Testis (tissue), 3 donors: ENCODE data around the gene CDKN2AIP. TPM values are rescaled to one million over a fixed set of nuclear protein-coding genes. Genes with fewer than 3 reads are reported as not detected.
"Not testable (repeated sequence)": the region's sequence is repeated elsewhere in the genome, so short reads cannot be mapped to it uniquely, and the experiment has no call there.

Experiments
- DNase-seq: peaks from one replicate; pipeline ENCODE4 v3.0.0-alpha.2; 2019
- H3K27ac ChIP-seq, 2 donors: fragments of 200-600 bp; sonication (generic); one replicate each; pipeline ENCODE4 v1.5.1; 2019
- H3K27me3 ChIP-seq: fragments of 200-600 bp; sonication (generic); one replicate; pipeline ENCODE4 v1.5.1; 2019
- H3K36me3 ChIP-seq: fragments of 200-600 bp; sonication (generic); one replicate; pipeline ENCODE4 v1.5.1; 2017; ENCODE audit warnings: low read depth; ENCODE audit errors: missing control alignments
- H3K4me1 ChIP-seq: fragments of 200-600 bp; sonication (generic); one replicate; pipeline ENCODE4 v1.5.1; 2019
- H3K4me3 ChIP-seq, 2 donors: fragments of 200-600 bp; sonication (generic); one replicate each; pipeline ENCODE4 v1.5.1; 2017 to 2019
- H3K9me3 ChIP-seq: fragments of 200-600 bp; sonication (generic); one replicate; pipeline ENCODE4 v1.5.1; 2017
- POLR2A ChIP-seq: fragments of 450-650 bp; IDR thresholded peaks from one replicate; pipeline ENCODE4 v1.6.1; 2017; ENCODE audit warnings: antibody characterized with exemption, mild to moderate bottlenecking, moderate library complexity
- WGBS, 2 donors: methylation state at CpG; one replicate each; pipeline ENCODE4 v1.1.5; 2018; 5-methylcytosine and 5-hydroxymethylcytosine counted together
- intact Hi-C: fragments of 100-400 bp; cut with DNase I; formaldehyde crosslinking; loops from one replicate; pipeline ENCODE4 v1.15.1; 2023; ENCODE audit warnings: low total_unique reads
- polyA plus RNA-seq: library from polyadenylated mRNA; stranded (reverse); fragments of 350-450 nt; fragmentation: Illumina TruSeq; extraction: RNeasy Lipid Tissue Mini Kit (QIAGEN cat#74804); gene quantifications from one replicate; pipeline ENCODE4 v1.2.3, GENCODE V29; 2014; ENCODE audit warnings: low read depth, low replicate concordance; ENCODE audit not compliant: insufficient read depth
- total RNA-seq, 2 donors: library from RNA; depleted of rRNA; stranded (reverse); fragments of >200 nt; gene quantifications; one replicate each; pipeline ENCODE4 v1.2.3, GENCODE V29; 2016
- TF ChIP-seq, protein P1 (sequence below), 3 experiments: fragments of 450-650 bp in 2 of 3; fragments of 200-600 bp in 1 of 3; sonication (generic) in 1 of 3; IDR thresholded peaks; one replicate each; pipeline ENCODE4 v1.5.1; 2016 to 2019; ENCODE audit warnings: antibody characterized with exemption in 3 of 3, mild to moderate bottlenecking in 2 of 3, moderate library complexity in 1 of 3

CDKN2AIP gene
- total and polyA plus RNA-seq, 3 donors from 2014 or later, result 32.7 to 38.7 (median 37.4) TPM

DNA sequence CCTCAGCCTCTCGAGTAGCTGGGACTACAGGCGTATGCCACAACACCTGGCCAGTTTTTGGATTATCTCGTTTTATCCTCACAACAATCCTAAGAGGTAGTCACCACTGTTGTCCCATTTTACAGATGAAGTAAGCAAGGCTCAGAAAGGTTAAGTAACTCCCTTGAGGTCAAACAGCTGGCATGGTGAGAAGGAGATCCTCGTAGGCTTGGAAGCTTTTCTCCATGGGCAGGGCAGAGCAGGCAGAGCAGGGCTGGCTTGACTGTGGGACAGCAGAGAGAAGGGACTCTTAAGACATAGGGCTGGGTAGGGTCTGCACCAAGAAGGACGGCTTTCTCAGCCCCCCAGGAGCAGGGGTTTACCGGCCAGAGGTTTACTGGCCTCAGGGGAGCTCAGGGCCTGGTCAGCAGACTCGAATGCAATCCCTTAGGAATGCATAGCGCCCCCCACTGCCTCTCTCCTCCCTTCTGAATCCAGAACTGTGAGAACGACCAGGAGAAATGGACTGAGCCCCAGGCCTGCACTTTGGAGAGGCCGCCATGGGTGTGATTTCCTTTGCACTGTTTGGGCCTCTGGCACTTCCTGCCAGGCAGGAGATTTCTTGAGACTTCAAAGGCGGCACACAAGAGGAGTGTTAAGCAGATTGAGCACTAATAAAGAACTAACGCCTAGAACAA is 14.0 kb upstream of the CDKN2AIP start:
- no peak overlapping the region for H3K4me3 ChIP-seq
- H3K36me3 ChIP-seq, result no peaks in the 10 kb centered on the region
- 75 to 76% methylated on average over 12 of the region's 12 CpGs for WGBS, 2 donors
- no peaks in the 10 kb centered on the region for H3K9me3 ChIP-seq
- H3K27ac ChIP-seq, result no peak overlapping the region
- intact Hi-C loops, result no loop called here
- H3K27me3 ChIP-seq, result no peaks in the 10 kb centered on the region
- no peak for TF ChIP-seq POLR2A
- TF ChIP-seq, protein P1, sequence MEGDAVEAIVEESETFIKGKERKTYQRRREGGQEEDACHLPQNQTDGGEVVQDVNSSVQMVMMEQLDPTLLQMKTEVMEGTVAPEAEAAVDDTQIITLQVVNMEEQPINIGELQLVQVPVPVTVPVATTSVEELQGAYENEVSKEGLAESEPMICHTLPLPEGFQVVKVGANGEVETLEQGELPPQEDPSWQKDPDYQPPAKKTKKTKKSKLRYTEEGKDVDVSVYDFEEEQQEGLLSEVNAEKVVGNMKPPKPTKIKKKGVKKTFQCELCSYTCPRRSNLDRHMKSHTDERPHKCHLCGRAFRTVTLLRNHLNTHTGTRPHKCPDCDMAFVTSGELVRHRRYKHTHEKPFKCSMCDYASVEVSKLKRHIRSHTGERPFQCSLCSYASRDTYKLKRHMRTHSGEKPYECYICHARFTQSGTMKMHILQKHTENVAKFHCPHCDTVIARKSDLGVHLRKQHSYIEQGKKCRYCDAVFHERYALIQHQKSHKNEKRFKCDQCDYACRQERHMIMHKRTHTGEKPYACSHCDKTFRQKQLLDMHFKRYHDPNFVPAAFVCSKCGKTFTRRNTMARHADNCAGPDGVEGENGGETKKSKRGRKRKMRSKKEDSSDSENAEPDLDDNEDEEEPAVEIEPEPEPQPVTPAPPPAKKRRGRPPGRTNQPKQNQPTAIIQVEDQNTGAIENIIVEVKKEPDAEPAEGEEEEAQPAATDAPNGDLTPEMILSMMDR (IDR thresholded peaks at IDR 0.05), result no peak
- no peaks in the 10 kb centered on the region for H3K4me1 ChIP-seq
- no peak for DNase-seq

DNA sequence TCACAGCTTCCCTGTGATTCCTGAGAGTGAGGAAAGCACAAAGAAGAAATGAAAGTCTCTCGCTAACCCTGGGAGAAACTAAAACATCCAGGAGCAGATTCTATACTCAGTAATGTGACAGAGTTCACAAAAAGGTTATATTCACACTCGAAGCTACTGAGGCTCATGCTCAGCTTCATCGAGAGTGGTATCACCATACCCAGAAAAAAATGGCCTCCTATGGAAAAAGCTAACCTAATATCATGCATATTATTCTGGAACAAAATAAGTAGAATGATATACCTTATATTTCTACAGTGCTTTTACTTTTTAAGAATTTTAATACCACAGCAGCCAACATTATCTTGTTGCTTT is 13.5 kb upstream of the CDKN2AIP start:
- intact Hi-C loops, result no loop called here

GRCh38 chr4:183431614-183432013 is 12.8 kb upstream of the CDKN2AIP start:
- no peaks in the 10 kb centered on the region for H3K9me3 ChIP-seq
- H3K36me3 ChIP-seq, result no peaks in the 10 kb centered on the region
- H3K27ac ChIP-seq, result no peak overlapping the region
- WGBS, 2 donors, result 86 to 92% methylated on average over 9 of the region's 9 CpGs
- H3K27me3 ChIP-seq, result no peaks in the 10 kb centered on the region
- no peaks in the 10 kb centered on the region for H3K4me1 ChIP-seq
- H3K4me3 ChIP-seq, result no peak overlapping the region
- DNase-seq, result no peak
- intact Hi-C loops, result no loop called here
- TF ChIP-seq, protein P1 (IDR thresholded peaks at IDR 0.05), result no peak
- no peak for TF ChIP-seq POLR2A

More for the DNA sequence above, 13.5 kb upstream of the CDKN2AIP start:
- Histone ChIP-seq H3K4me3 (no peak overlapping the region), H3K36me3 (no peaks in the 10 kb centered on the region), H3K27ac (no peak overlapping the region), H3K4me1 (no peaks in the 10 kb centered on the region), H3K27me3 (no peaks in the 10 kb centered on the region), H3K9me3 (no peaks in the 10 kb centered on the region)
- TF ChIP-seq, protein P1 (IDR thresholded peaks at IDR 0.05), result no peak
- no peak for TF ChIP-seq POLR2A
- no peak for DNase-seq
- 62 to 68% methylated on average over 3 of the region's 3 CpGs for WGBS, 2 donors

DNA sequence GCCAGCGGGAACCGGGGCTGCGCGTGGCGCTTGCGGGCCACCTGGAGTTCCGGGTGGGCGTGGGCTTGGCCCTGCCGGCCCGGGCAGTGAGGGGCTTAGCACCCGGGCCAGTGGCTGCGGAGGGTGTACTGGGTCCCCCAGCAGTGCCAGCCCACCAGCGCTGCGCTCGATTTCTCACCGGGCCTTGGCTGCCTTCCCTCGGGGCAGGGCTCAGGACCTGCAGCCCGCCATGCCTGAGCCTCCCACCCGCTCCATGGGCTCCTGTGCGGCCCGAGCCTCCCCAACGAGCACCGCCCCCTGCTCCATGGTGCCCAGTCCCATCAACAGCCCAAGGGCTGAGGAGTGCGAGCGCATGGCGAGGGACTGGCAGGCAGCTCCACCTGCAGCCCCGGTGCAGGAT is 11.3 kb upstream of the CDKN2AIP start:
- H3K9me3 ChIP-seq, DNase-seq, intact Hi-C loops, H3K27ac ChIP-seq, H3K27me3 ChIP-seq, H3K4me3 ChIP-seq, H3K36me3 ChIP-seq, H3K4me1 ChIP-seq: not testable (repeated sequence)
- WGBS, 2 donors, result 84% methylated on average over 23 of the region's 27 CpGs; no CpG with 5 or more reads in 1 of the 2 donors

DNA sequence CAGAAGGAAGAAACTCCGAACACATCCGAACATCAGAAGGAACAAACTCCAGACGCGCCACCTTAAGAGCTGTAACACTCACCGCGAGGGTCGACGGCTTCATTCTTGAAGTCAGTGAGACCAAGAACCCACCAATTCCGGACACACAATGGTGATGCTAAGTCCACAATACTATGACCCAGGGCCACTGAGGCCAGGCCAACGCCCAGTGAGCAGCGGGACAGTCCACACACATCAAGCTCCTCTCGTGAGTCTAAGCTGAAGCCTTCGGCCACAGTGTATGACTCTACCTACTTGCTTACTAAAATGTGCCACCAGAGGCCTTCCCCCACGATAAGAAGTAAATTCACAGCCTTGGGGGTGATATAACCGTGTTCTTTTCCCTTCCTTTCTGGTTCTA is 10.2 kb upstream of the CDKN2AIP start:
- no peaks in the 10 kb centered on the region for H3K4me1 ChIP-seq
- 76 to 91% methylated on average over 7 to 15 of the region's 15 CpGs for WGBS, 2 donors

More for the DNA sequence above, 10.2 kb upstream of the CDKN2AIP start:
- TF ChIP-seq, protein P1 (IDR thresholded peaks at IDR 0.05), result no peak
- no peak for TF ChIP-seq POLR2A
- intact Hi-C loops, result no loop called here
- no peak for DNase-seq
- no peak overlapping the region for H3K4me3 ChIP-seq
- H3K9me3 ChIP-seq, result no peaks in the 10 kb centered on the region
- H3K36me3 ChIP-seq, result no peaks in the 10 kb centered on the region
- no peaks in the 10 kb centered on the region for H3K27me3 ChIP-seq
- H3K27ac ChIP-seq, result no peak overlapping the region
